C4-2B (cell line): Measurements from ENCODE around the gene ATG10.

ENCODE experiments used
- ZFX ChIP-seq: fragments of 450-650 bp; IDR thresholded peaks from 2 replicates; pipeline ENCODE4 v1.6.1; 2017
- TF ChIP-seq, protein P1 (sequence below): fragments of 450-650 bp; conservative IDR thresholded peaks from 2 replicates; pipeline ENCODE4 v1.5.1; 2017; ENCODE audit warnings: mild to moderate bottlenecking

DNA sequence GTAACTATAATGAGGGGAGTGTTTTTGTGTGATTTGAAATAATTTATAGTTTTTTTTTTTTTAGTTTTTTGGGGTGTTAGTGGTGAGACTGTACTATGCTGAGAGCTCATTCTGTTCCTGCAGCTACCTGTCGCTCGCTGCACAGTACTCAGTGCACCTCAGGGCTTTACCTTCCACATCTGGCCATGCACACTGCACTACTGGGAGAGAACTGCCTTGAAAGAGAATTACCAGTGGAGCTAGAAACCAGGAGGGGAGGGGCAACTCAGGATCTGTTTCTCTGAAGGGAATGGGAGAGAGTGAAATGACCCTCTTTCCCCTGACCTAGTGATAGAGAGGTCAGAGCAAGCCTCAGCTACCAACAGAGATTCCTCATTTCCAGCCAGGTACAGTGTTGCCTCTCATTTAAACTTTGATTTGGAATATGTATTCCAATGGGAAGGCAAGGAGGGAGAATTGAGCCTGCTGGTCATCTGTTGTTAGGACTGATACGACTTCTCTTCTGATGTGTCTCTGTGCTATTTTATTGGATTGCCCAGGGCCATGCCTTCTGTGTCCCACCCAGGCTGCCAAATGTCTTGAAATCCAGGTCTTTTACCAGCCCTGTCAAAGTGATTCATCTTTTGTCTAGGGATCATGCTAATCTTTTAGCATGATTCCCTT is 8.9 kb downstream of the ATG10 start:
- TF ChIP-seq, protein P1, sequence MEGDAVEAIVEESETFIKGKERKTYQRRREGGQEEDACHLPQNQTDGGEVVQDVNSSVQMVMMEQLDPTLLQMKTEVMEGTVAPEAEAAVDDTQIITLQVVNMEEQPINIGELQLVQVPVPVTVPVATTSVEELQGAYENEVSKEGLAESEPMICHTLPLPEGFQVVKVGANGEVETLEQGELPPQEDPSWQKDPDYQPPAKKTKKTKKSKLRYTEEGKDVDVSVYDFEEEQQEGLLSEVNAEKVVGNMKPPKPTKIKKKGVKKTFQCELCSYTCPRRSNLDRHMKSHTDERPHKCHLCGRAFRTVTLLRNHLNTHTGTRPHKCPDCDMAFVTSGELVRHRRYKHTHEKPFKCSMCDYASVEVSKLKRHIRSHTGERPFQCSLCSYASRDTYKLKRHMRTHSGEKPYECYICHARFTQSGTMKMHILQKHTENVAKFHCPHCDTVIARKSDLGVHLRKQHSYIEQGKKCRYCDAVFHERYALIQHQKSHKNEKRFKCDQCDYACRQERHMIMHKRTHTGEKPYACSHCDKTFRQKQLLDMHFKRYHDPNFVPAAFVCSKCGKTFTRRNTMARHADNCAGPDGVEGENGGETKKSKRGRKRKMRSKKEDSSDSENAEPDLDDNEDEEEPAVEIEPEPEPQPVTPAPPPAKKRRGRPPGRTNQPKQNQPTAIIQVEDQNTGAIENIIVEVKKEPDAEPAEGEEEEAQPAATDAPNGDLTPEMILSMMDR, result no peak
- no peak for TF ChIP-seq ZFX
